ENCODE measurements around the gene CMKLR1. TPM values are rescaled to one million over a fixed set of nuclear protein-coding genes. Genes with fewer than 3 reads are reported as not detected.
A peak's percentile ranks its signal among the peaks of the same experiment; 100 is the strongest.

The CMKLR1 gene
- total RNA-seq, 2 donors from 2014 or later = not detected

DNA sequence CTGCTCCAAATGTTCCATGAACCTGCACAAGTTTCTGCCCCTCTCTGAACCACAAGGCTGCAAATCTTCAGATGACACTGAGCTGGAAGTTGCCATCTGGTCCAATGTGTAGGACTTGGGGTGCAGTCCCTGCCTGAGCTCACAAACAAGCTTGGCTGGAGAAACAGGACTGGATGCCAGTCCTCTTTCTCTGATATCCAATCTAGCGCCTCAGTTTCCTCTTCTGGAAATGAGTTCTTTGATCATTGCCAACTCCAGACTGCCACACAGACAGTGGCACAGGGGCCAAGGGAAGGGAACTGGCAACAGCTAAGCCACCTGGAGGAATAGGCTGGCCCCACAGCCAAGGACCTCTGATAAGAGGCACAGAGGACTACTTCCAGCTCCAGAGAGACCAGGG is 15.5 kb downstream of the CMKLR1 start:
- TF ChIP-seq, protein P1, sequence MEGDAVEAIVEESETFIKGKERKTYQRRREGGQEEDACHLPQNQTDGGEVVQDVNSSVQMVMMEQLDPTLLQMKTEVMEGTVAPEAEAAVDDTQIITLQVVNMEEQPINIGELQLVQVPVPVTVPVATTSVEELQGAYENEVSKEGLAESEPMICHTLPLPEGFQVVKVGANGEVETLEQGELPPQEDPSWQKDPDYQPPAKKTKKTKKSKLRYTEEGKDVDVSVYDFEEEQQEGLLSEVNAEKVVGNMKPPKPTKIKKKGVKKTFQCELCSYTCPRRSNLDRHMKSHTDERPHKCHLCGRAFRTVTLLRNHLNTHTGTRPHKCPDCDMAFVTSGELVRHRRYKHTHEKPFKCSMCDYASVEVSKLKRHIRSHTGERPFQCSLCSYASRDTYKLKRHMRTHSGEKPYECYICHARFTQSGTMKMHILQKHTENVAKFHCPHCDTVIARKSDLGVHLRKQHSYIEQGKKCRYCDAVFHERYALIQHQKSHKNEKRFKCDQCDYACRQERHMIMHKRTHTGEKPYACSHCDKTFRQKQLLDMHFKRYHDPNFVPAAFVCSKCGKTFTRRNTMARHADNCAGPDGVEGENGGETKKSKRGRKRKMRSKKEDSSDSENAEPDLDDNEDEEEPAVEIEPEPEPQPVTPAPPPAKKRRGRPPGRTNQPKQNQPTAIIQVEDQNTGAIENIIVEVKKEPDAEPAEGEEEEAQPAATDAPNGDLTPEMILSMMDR (conservative IDR thresholded peaks at IDR 0.05) = no peak
- H3K27ac ChIP-seq (ENCODE audit: low read depth, low read length) = no peak overlapping the region
- Mint-ChIP-seq H3K4me1 (peaks cover 15% of the 10 kb centered on the region), H3K9me3 (no peaks in the 10 kb centered on the region), H3K36me3 (ENCODE audit: low read depth) (no peaks in the 10 kb centered on the region), H3K4me3 (no peak overlapping the region), H3K27me3 (ENCODE audit: insufficient read depth) (no peaks in the 10 kb centered on the region), H3K27ac (no peak overlapping the region)
- H3K9ac ChIP-seq (ENCODE audit: extremely low read depth, low read length, poor library complexity, severe bottlenecking) = no peak overlapping the region
- no peaks in the 10 kb centered on the region for H3K9me3 ChIP-seq (ENCODE audit: control insufficient read depth, low read length)
- peaks cover 4% of the 10 kb centered on the region for H3K4me1 ChIP-seq (ENCODE audit: control insufficient read depth, insufficient read depth, low read length)
- H3K27me3 ChIP-seq (ENCODE audit: control insufficient read depth, insufficient read depth, low read length, poor library complexity, severe bottlenecking) = no peaks in the 10 kb centered on the region
- no peak overlapping the region for H3K4me3 ChIP-seq (ENCODE audit: low read length)
- no peak for DNase-seq
- 91 to 100% methylated on average over 1 of the region's 1 CpG for WGBS, 2 experiments (ENCODE audit: insufficient coverage in 1 of 2, insufficient read length in 1 of 2)
- no peaks in the 10 kb centered on the region for H3K36me3 ChIP-seq (ENCODE audit: control insufficient read depth, insufficient read depth, low read length)

DNA sequence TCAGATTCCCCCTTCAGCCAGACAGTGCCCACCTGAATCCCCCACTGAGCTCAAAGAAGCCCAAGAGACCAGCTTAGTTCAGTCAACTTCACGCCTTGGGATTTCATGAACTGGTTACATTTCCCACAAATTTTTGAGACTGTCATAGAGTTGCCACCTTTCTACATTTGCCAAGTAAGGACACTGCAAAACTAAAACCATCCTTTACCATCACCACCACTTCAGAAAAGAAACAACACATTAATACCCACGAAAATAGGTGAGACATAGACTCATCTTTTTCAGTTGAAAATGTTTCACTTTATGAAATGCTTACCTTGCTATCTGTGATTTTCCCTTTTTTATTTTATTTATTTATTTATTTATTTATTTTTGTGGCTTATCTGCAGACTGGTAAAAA is 16.1 kb downstream of the CMKLR1 start:
- Mint-ChIP-seq H3K4me1 (peaks cover 15% of the 10 kb centered on the region), H3K9me3 (no peaks in the 10 kb centered on the region), H3K27ac (no peak overlapping the region), H3K36me3 (ENCODE audit: low read depth) (no peaks in the 10 kb centered on the region), H3K4me3 (no peak overlapping the region), H3K27me3 (ENCODE audit: insufficient read depth) (no peaks in the 10 kb centered on the region)
- TF ChIP-seq, protein P1 (conservative IDR thresholded peaks at IDR 0.05) = no peak
- Histone ChIP-seq H3K27me3 (ENCODE audit: control insufficient read depth, insufficient read depth, low read length, poor library complexity, severe bottlenecking) (no peaks in the 10 kb centered on the region), H3K36me3 (ENCODE audit: control insufficient read depth, insufficient read depth, low read length) (no peaks in the 10 kb centered on the region), H3K27ac (ENCODE audit: low read depth, low read length) (no peak overlapping the region), H3K9me3 (ENCODE audit: control insufficient read depth, low read length) (no peaks in the 10 kb centered on the region), H3K4me1 (ENCODE audit: control insufficient read depth, insufficient read depth, low read length) (peaks cover 4% of the 10 kb centered on the region), H3K9ac (ENCODE audit: extremely low read depth, low read length, poor library complexity, severe bottlenecking) (no peak overlapping the region), H3K4me3 (ENCODE audit: low read length) (no peak overlapping the region)
- 83 to 88% methylated on average over 1 to 2 of the region's 2 CpGs for WGBS, 2 experiments (ENCODE audit: insufficient coverage in 1 of 2, insufficient read length in 1 of 2)
- DNase-seq = no peak

DNA sequence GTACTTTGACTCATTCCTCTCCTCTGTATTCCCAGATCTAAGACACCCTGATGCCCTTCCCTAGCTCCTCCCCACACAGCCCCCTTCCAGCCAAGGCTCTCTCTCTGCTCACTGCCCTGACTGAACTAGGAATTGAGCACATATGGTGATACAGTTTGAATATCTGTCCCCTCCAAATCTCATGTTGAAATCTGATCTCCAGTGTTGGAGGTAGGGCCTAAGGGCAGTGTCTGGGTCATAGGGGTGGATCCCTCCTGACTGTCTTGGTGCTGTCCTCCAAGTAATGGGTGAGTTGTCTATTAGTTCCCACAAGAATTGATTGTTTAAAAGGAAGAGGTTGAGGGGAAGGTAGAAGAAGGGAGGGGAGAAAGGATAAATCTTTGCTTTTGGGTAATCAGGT is 17.4 kb downstream of the CMKLR1 start:
- H3K4me3 Mint-ChIP-seq = no peak overlapping the region
- H3K27ac ChIP-seq (ENCODE audit: low read depth, low read length) = no peak overlapping the region
- no peaks in the 10 kb centered on the region for H3K36me3 ChIP-seq (ENCODE audit: control insufficient read depth, insufficient read depth, low read length)
- H3K27me3 Mint-ChIP-seq (ENCODE audit: insufficient read depth) = no peaks in the 10 kb centered on the region
- H3K4me1 ChIP-seq (ENCODE audit: control insufficient read depth, insufficient read depth, low read length) = peaks cover 4% of the 10 kb centered on the region
- no peaks in the 10 kb centered on the region for H3K9me3 ChIP-seq (ENCODE audit: control insufficient read depth, low read length)
- H3K9me3 Mint-ChIP-seq = no peaks in the 10 kb centered on the region
- DNase-seq = peak; percentile 62
- no peak overlapping the region for H3K4me3 ChIP-seq (ENCODE audit: low read length)
- H3K27ac Mint-ChIP-seq = no peak overlapping the region
- TF ChIP-seq, protein P1 (conservative IDR thresholded peaks at IDR 0.05) = no peak
- H3K9ac ChIP-seq (ENCODE audit: extremely low read depth, low read length, poor library complexity, severe bottlenecking) = no peak overlapping the region
- peaks cover 15% of the 10 kb centered on the region for H3K4me1 Mint-ChIP-seq
- H3K27me3 ChIP-seq (ENCODE audit: control insufficient read depth, insufficient read depth, low read length, poor library complexity, severe bottlenecking) = no peaks in the 10 kb centered on the region
- no peaks in the 10 kb centered on the region for H3K36me3 Mint-ChIP-seq (ENCODE audit: low read depth)
